AG20443 (cell line): Measurements from ENCODE around the gene CACNA2D4.
A peak's percentile ranks its signal among the peaks of the same experiment; 100 is the strongest.

Experiments used
- DNase-seq: peaks from one replicate; pipeline ENCODE4 v3.0.0; 2012; ENCODE audit warnings: low spot score, mixed read lengths

Gene CACNA2D4

GRCh38 chr12:1844661-1845409 is 73.6 kb downstream of the CACNA2D4 start:
- DNase-seq: no peak

- DNase-seq: no peak
Observed at GRCh38 chr12:1844223-1844622, 74.2 kb downstream of the CACNA2D4 start.

GRCh38 chr12:1843641-1844005 is 74.8 kb downstream of the CACNA2D4 start:
- DNase-seq: no peak

- no peak for DNase-seq
Observed at GRCh38 chr12:1842905-1843640, 75.4 kb downstream of the CACNA2D4 start.

GRCh38 chr12:1842183-1842904 is 76.1 kb downstream of the CACNA2D4 start:
- DNase-seq: no peak

GRCh38 chr12:1841586-1842182 is 76.8 kb downstream of the CACNA2D4 start:
- DNase-seq: no peak

DNA sequence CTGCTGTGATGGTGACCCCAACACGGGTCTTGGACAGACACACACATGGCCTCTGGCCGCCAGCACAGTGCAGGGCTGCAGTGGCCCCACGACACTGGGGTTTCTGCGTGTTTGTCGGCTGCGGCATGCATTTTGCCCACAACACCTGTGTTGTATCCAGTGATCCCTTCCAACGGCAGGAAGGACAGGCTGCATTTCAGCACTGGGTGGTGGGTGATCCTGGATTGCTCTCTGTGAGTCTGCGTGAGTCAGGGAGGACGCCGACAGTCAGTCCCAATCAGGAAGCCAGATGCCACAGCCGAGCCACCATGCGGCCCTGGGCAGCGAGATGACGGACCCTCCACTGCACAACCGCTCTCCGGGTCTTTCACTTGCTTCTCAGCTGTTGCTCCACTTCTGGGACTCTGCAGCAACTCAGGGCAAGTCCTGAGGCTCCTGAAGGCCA is 77.4 kb downstream of the CACNA2D4 start:
- no peak for DNase-seq

GRCh38 chr12:1839956-1840951 is 78.2 kb downstream of the CACNA2D4 start:
- no peak for DNase-seq

- DNase-seq: no peak
Observed at GRCh38 chr12:1839464-1839863, 79.0 kb downstream of the CACNA2D4 start.

- DNase-seq: no peak
Observed at GRCh38 chr12:1838994-1839365, 79.5 kb downstream of the CACNA2D4 start.

DNA sequence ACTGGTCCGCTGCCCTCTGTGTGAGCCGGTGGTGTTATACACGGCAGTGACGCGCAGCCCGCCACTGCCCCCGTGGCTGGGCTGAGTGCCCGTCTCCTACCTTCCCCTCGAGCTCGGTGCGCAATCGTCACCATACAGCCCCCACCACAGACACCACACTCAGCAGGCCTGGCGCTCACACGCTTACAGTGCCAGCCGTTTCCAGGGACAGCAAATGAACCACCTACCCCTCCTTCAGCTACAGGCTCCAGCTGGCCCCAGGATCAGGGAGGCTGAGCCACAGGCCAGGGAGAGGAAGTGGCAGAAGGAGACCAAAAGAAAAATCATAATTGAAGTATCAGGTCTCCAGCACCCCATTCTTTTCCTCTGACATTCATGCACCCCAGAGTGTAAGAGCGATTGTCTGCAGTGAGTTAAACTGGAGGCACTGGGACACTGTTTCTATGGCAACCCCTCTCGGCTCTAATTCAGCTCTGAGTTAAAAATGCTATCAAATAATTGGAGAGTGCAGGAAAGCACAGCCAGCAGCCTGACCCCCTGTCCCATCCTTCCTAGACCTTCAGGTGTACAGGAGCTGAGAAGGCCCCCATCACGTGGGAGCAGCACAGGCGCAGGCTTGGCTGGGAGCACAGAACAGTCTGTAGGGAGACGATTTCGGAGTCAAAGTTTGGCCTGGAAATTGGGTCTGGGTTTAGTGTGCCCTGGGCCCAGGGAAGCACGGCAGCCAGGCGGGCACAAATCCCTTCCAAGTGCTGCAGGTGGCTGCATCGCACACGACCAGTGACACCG is 80.1 kb downstream of the CACNA2D4 start:
- DNase-seq: no peak

DNA sequence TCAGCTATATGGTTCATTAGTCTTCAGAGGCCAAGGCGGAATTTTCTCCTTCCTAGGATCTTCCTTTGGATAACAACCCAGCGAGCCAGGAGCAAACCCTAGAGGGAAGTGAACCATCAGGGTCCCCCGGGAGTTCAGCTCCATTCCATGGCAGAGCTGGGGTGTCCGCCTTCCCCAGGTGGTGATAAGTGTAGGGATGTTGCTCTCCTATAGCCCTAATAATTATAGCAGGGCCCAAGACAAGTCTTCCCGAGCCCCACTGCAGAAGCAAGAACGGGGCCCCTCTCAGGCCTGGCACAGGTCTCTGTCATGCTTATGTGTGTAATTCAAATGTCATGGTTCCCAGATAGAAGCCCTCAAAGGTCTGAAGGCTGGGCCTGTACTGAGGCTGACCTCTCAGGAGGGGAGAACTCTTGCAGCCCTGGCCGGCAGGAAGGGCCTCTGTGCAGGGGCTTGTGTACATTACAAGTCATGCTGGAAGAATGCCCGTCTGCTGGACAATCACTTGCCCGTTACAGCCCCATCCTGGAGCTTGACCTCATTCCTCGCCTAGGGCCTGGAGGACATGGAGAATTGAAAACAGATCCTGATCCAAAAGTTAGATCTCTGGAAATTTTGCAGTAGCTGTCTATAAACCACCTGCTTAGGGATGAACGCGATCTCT is 80.8 kb downstream of the CACNA2D4 start:
- peak; percentile 54 for DNase-seq

DNA sequence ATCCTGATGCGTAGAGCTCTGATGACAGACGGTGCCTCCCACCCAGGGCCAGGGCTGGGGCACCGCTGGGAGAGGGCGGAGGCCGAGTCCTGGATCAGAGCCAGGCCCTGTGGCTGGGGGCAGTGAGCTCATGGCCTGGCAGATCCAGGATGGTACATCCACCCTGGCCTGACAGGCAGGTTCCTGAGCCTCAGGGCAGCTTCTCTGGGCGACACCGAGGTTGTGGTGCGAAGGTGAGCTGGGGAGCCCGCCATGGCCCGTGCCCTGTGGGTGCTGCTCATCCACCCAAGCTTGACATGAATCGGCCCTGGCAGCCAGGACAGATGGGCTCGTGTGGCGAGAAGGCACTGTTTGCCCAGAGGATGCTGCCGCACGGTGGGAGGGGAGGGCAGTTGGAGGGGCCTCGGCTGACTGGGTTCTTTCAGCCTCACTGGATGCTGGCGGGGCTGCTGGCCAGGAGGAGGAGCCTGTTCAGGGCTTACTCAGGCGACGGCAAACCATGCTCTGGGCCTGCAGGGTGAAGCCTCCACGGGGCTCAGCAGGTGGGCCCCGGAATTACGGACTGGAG is 81.5 kb downstream of the CACNA2D4 start:
- DNase-seq: no peak

GRCh38 chr12:1836241-1836803 is 82.1 kb downstream of the CACNA2D4 start:
- no peak for DNase-seq

- DNase-seq: no peak
Observed at GRCh38 chr12:1835211-1836131, 83.0 kb downstream of the CACNA2D4 start.

DNA sequence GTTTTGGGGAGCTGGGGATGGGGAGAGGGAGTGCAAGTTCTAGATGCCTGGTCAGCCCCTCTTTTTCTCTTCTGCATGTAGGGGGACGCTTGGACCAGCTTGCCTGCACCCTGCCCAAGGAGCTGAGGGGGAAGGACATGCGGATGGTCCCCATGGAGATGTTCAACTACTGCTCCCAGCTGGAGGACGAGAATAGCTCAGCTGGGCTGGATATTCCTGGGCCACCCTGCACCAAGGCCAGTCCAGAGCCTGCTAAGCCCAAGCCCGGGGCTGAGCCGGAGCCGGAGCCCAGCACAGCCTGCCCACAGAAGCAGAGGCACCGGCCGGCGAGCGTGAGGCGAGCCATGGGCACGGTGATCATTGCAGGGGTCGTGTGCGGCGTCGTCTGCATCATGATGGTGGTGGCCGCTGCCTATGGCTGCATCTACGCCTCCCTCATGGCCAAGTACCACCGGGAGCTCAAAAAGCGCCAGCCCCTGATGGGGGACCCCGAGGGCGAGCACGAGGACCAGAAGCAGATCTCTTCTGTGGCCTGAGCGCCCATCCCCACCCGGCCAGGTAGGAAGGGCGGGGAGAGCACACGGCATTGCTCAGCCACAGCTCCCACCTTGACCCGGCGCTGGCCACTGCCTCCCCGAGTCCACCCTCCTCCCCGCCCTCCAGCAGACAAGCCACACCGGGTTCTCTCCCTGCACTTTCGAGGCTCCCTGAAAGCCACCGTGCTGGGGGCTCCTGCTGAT is 84.1 kb downstream of the CACNA2D4 start:
- DNase-seq: no peak

- DNase-seq: no peak
Observed at GRCh38 chr12:1833596-1834028, 84.8 kb downstream of the CACNA2D4 start.
